ENCODE results near the gene SLIT3. TPM values are rescaled to one million over a fixed set of nuclear protein-coding genes. Genes with fewer than 3 reads are reported as not detected.

Gene SLIT3
- total RNA-seq, 1 experiment from 2014 or later, result 0.92 TPM

GRCh38 chr5:168660691-168661090 is 640.2 kb downstream of the SLIT3 start:
- Histone ChIP-seq H3T11ph (ENCODE audit: low read length) (no peak overlapping the region), H2BK12ac (ENCODE audit: insufficient read length, low read depth, low read length) (no peak overlapping the region), H2AK5ac (ENCODE audit: insufficient read length, low read length) (no peak overlapping the region), H3K27me3 (ENCODE audit: insufficient read depth, low read length) (no peaks in the 10 kb centered on the region), H3K79me2 (ENCODE audit: insufficient read depth, low read length) (no peaks in the 10 kb centered on the region), H3K23me2 (ENCODE audit: insufficient read length, low read depth, low read length, poor library complexity, severe bottlenecking) (no peaks in the 10 kb centered on the region), H2BK20ac (ENCODE audit: low read depth, low read length, poor library complexity, severe bottlenecking) (no peak overlapping the region), H2BK15ac (ENCODE audit: low read depth, low read length) (no peak overlapping the region), H2AFZ (ENCODE audit: low read length) (no peak overlapping the region), H3K9ac (ENCODE audit: extremely low read depth, insufficient read length, low read length) (no peak overlapping the region), H3K4ac (ENCODE audit: low read depth, low read length) (no peak overlapping the region), H4K5ac (ENCODE audit: insufficient read length, low read depth, low read length) (no peak overlapping the region), H2BK120ac (ENCODE audit: low read depth, low read length, poor library complexity, severe bottlenecking) (no peak overlapping the region), H3K56ac (ENCODE audit: insufficient read length, low read depth, low read length) (no peak overlapping the region), H3K14ac (ENCODE audit: insufficient read depth, low read length) (no peak overlapping the region), H4K91ac (ENCODE audit: insufficient read length, low read depth, low read length) (no peak overlapping the region), H3K4me1 (ENCODE audit: insufficient read depth, low read length) (no peaks in the 10 kb centered on the region; the same call in 1 of the 2 replicates), H3K9me3 (ENCODE audit: control insufficient read depth, low read depth, low read length) (no peaks in the 10 kb centered on the region), H3K27ac (ENCODE audit: insufficient read length, low read depth, low read length) (no peak overlapping the region), H2BK5ac (ENCODE audit: insufficient read length, low read length) (no peak overlapping the region), H3K4me2 (ENCODE audit: insufficient read depth, insufficient read length, low read length) (no peak overlapping the region), H3K18ac (ENCODE audit: insufficient read length, low read depth, low read length) (no peak overlapping the region), H4K8ac (replicated peaks; ENCODE audit: insufficient read length, low read depth, low read length) (no peak overlapping the region), H3K23ac (ENCODE audit: insufficient read length, low read depth, low read length) (no peak overlapping the region), H3K79me1 (ENCODE audit: insufficient read depth, low read depth, low read length, poor library complexity, severe bottlenecking) (no peaks in the 10 kb centered on the region), H4K20me1 (ENCODE audit: control insufficient read depth, insufficient read depth, insufficient read length) (no peaks in the 10 kb centered on the region)
- peak overlapping the region in 1 of 3 experiments; percentile 35; a peak in 1 of 7 replicates for H3K27ac Mint-ChIP-seq
- no peak overlapping the region for H3K4me3 Mint-ChIP-seq
- no peaks in the 10 kb centered on the region for H3K36me3 Mint-ChIP-seq (ENCODE audit: insufficient read depth in 1 of 3, low read depth in 3 of 3)
- no peak for TF ChIP-seq CTCF (conservative IDR thresholded peaks at IDR 0.05)
- H3K4me1 Mint-ChIP-seq, result peaks cover 6 to 11% of the 10 kb centered on the region in 2 experiments
- WGBS (ENCODE audit: extremely low coverage, insufficient read length, low lambda C conversion rate), result no CpG with 5 or more reads among the region's 4 CpGs
- no peak for DNase-seq
- H3K27me3 Mint-ChIP-seq (ENCODE audit: low read depth), result peaks cover 4% of the 10 kb centered on the region; the same call in 1 of the 2 replicates
- H3K9me3 Mint-ChIP-seq, result no peaks in the 10 kb centered on the region
